Astrocyte of the hippocampus (primary cell): ENCODE measurements around the gene ENO2.

Experiments
- DNase-seq: peaks from one replicate; pipeline ENCODE4 v3.0.0; 2011; ENCODE audit warnings: low read depth, low spot score

ENO2 gene

DNA sequence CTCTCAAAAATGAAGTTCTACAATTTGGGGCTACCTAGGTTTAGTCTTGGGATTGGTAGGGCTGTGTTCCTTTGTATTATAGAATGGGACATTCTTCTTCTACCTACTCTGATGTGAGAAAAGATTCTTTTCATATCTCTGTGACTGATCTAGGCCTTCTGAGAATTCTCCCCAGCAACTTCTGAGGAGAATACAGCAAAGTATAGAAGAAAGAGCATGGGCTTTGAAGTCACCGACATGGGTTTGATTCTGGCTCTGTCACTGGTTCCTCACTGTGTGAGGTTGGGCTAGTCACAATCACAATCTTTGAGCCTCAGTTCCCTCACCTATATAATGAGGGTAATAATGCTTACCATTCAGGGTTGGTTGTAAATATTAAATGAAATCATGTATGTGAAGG lies 18.4 kb downstream of the ENO2 start:
- DNase-seq: no peak

DNA sequence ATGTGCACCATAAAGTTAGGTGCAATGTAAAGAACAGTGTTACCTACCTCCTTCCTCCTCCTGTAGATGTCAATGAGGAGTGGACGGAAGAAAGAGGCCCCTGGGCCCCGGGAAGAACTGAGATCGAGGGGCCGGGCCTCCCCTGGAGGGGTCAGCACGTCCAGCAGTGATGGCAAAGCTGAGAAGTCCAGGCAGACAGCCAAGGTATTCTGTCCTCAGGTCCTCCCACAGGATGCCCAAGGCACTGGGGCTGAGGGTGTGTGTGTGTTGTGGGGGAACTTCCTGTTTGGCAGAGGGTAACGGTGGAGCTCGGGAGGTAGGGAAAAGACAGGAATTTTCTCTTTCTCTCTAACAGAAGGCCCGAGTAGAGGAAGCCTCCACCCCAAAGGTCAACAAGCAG lies 19.7 kb downstream of the ENO2 start:
- DNase-seq: peak; percentile 54

DNA sequence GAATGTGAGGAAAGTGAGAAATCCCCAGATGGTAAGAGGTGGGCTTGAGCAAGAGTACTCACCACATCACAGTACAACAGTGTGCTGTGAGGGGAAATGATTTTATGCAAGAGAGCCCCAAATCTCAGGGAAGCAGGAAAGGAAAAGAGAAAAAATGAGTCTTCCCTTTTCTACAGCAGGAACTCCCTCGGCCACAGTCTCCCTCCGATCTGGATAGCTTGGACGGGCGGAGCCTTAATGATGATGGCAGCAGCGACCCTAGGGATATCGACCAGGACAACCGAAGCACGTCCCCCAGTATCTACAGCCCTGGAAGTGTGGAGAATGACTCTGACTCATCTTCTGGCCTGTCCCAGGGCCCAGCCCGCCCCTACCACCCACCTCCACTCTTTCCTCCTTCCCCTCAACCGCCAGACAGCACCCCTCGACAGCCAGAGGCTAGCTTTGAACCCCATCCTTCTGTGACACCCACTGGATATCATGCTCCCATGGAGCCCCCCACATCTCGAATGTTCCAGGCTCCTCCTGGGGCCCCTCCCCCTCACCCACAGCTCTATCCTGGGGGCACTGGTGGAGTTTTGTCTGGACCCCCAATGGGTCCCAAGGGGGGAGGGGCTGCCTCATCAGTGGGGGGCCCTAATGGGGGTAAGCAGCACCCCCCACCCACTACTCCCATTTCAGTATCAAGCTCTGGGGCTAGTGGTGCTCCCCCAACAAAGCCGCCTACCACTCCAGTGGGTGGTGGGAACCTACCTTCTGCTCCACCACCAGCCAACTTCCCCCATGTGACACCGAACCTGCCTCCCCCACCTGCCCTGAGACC lies 21.2 kb downstream of the ENO2 start:
- DNase-seq: no peak

DNA sequence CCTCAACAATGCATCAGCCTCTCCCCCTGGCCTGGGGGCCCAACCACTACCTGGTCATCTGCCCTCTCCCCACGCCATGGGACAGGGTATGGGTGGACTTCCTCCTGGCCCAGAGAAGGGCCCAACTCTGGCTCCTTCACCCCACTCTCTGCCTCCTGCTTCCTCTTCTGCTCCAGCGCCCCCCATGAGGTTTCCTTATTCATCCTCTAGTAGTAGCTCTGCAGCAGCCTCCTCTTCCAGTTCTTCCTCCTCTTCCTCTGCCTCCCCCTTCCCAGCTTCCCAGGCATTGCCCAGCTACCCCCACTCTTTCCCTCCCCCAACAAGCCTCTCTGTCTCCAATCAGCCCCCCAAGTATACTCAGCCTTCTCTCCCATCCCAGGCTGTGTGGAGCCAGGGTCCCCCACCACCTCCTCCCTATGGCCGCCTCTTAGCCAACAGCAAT lies 21.8 kb downstream of the ENO2 start:
- DNase-seq: no peak

DNA sequence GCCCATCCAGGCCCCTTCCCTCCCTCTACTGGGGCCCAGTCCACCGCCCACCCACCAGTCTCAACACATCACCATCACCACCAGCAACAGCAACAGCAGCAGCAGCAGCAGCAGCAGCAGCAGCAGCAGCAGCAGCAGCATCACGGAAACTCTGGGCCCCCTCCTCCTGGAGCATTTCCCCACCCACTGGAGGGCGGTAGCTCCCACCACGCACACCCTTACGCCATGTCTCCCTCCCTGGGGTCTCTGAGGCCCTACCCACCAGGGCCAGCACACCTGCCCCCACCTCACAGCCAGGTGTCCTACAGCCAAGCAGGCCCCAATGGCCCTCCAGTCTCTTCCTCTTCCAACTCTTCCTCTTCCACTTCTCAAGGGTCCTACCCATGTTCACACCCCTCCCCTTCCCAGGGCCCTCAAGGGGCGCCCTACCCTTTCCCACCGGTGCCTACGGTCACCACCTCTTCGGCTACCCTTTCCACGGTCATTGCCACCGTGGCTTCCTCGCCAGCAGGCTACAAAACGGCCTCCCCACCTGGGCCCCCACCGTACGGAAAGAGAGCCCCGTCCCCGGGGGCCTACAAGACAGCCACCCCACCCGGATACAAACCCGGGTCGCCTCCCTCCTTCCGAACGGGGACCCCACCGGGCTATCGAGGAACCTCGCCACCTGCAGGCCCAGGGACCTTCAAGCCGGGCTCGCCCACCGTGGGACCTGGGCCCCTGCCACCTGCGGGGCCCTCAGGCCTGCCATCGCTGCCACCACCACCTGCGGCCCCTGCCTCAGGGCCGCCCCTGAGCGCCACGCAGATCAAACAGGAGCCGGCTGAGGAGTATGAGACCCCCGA lies 22.5 kb downstream of the ENO2 start:
- no peak for DNase-seq

DNA sequence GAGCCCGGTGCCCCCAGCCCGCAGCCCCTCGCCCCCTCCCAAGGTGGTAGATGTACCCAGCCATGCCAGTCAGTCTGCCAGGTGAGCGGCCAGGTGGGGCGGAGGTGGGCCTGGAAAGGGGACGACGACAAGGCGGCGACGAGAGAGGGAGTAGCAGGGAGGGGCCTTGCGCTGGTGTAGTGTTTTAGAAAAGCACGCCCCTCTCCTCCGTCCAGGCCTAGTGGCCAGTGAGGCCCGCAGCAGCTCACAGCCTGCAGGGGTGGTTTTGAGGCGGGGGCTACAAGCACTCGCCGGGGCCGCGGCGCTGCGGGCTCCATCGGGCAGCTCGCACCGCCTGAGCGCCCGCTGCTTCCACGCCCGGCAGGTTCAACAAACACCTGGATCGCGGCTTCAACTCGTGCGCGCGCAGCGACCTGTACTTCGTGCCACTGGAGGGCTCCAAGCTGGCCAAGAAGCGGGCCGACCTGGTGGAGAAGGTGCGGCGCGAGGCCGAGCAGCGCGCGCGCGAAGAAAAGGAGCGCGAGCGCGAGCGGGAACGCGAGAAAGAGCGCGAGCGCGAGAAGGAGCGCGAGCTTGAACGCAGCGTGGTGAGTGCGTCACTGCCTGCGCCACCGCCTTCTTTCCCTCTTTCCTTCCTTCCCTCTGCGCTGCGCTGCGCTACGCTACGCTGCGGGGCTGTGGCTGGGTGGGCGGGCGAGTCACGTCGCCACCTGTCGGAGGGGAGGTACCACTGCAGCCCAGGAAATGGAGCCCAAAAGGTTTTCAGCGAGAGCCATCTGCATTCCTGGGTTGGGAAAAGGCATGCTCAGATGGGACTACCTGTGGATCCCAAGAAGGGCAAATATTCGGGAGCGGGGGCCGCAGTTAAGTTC lies 23.3 kb downstream of the ENO2 start:
- peak; percentile 98 for DNase-seq

DNA sequence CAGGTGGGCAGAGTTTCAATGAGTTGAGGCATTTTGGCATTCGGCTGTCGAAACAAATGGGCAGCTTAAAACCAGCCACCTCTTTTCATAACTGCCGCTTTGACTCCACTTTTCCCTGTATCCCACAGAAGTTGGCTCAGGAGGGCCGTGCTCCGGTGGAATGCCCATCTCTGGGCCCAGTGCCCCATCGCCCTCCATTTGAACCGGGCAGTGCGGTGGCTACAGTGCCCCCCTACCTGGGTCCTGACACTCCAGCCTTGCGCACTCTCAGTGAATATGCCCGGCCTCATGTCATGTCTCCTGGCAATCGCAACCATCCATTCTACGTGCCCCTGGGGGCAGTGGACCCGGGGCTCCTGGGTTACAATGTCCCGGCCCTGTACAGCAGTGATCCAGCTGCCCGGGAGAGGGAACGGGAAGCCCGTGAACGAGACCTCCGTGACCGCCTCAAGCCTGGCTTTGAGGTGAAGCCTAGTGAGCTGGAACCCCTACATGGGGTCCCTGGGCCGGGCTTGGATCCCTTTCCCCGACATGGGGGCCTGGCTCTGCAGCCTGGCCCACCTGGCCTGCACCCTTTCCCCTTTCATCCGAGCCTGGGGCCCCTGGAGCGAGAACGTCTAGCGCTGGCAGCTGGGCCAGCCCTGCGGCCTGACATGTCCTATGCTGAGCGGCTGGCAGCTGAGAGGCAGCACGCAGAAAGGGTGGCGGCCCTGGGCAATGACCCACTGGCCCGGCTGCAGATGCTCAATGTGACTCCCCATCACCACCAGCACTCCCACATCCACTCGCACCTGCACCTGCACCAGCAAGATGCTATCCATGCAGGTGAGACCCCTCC lies 24.2 kb downstream of the ENO2 start:
- DNase-seq: no peak

DNA sequence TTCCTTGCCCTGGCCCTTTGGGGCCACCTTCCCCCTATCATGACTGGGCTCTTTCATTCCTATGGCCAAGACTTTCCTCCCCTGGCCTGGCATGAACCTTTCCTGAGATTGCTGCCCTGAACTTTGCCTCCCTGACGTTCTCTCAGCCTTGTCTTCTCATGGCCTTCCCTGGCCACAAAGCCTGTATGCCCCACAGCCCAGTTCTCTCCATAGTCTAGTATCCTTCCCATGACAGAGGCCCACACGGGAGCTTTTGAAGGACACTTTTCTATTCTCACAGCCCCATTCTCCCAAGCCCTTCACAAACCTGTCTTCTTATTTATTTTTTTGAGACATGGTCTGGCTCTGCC lies 24.8 kb downstream of the ENO2 start:
- DNase-seq: no peak

DNA sequence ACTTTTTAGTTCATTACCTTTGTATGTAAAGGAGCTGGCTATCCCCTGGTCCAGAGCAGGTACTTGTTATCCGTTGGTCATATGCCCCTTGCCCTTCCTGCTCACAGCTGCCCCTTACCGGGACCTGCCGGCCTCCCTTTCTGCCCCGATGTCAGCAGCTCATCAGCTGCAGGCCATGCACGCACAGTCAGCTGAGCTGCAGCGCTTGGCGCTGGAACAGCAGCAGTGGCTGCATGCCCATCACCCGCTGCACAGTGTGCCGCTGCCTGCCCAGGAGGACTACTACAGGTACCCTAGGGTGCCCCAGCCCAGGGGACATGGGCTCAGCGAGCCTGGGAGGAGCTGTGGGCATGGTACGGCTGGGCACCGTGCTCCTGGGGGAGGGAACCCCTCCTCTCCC lies 26.9 kb downstream of the ENO2 start:
- DNase-seq: no peak

DNA sequence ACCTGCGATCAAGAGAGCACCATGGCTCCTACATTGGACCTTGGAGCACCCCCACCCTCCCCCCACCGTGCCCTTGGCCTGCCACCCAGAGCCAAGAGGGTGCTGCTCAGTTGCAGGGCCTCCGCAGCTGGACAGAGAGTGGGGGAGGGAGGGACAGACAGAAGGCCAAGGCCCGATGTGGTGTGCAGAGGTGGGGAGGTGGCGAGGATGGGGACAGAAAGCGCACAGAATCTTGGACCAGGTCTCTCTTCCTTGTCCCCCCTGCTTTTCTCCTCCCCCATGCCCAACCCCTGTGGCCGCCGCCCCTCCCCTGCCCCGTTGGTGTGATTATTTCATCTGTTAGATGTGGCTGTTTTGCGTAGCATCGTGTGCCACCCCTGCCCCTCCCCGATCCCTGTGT lies 27.4 kb downstream of the ENO2 start:
- no peak for DNase-seq

DNA sequence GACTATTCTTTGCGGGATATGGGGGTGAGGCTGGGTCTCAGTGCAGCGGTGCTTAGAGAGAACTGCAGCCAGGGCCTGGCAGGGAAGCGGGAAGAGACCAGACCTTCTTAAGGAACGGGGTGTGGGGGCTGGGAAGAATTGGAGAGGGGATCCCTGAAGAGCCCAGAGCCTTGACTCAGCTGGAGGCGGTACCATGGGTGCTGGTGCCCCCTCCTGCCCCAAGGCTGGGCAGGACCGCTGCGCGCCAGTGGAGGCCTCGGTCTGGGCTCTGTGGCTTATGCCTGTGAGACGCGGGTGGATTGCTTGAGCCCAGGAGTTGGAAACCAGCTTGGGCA lies 27.9 kb downstream of the ENO2 start:
- peak; percentile 43 for DNase-seq

DNA sequence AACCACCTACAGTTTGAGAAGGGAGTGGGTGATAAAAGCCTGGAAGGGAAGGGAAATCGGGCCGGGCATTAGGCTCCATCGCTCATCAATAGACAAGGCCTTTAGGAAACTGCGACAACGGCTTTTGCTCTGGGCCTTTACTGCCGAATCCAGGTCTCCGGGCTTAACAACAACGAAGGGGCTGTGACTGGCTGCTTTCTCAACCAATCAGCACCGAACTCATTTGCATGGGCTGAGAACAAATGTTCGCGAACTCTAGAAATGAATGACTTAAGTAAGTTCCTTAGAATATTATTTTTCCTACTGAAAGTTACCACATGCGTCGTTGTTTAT lies 29.0 kb downstream of the ENO2 start:
- peak; percentile 94 for DNase-seq

DNA sequence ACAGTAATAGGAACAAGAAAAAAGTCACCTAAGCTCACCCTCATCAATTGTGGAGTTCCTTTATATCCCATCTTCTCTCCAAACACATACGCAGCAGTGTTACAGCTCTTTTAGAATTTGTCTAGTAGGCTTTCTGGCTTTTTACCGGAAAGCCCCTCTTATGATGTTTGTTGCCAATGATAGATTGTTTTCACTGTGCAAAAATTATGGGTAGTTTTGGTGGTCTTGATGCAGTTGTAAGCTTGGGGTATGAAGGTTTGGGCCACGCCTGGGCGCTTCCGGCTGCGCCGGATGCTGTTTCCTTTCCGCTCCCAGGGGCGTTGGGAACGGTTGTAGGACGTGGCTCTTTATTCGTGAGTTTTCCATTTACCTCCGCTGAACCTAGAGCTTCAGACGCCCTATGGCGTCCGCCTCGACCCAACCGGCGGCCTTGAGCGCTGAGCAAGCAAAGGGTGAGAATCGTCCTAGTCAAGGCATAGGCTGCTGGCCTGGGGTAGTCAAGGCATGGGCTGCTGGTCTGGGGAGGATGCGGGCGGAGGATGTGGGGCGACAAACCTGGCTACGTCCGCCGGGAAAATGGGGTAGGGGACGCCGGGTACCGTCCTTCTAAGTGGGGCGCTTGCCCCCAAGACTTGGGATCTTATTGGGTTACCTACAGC lies 29.5 kb downstream of the ENO2 start, which contains the start of the genes C12orf57 and RNU7-1:
Gene C12orf57 (plus strand): TSS at position 301 of the 659 bp plus-strand sequence. CDS start 100 bp downstream, at position 401.
Gene RNU7-1 (plus strand): TSS at position 95 of the 659 bp plus-strand sequence.
- DNase-seq: peak; percentile 90

DNA sequence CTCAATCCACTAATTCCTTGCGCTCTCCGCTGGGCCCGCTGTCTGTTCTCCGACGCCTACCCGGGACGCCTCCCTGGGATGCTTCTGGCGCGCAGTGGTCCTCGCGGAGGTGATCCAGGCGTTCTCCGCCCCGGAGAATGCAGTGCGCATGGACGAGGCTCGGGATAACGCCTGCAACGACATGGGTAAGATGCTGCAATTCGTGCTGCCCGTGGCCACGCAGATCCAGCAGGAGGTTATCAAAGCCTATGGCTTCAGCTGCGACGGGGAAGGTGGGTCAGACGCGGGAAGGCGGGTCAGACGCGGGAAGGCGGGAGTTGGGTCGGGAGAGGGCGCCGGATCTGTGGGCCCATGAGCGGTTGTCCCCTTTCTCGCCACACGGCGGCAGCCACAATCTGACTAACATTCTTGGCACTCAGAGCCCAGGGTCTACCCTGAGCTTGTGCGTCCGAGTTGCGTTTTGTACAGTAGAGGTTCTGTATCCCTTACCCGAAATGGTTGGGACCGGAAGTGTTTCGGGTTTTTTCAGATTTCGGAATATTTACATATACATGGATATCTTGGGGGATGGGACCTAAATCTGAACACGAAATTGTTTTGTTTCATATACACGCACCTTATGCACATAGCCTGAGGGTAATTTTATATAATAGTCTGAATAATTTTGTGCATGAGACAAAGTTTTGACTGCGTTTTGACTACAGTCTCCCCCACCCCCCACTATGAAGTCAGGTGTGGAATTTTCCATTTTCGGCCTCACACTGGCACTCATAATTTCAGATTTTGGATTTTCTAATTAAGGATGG lies 30.2 kb downstream of the ENO2 start:
- DNase-seq: peak; percentile 96

DNA sequence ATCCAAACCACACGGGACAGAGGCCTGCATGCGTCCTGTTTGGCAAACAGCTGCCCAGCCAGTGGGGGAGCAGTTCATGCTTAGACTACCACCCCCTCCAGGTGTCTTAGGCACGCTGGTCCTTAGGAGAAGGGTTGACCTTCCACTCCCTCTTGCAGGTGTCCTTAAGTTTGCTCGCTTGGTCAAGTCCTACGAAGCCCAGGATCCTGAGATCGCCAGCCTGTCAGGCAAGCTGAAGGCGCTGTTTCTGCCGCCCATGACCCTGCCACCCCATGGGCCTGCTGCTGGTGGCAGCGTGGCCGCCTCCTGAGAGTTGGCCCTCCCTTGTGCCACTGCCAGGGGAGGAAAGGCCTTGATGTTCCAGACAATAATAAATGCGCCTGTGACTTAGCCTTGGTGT lies 31.2 kb downstream of the ENO2 start:
- DNase-seq: no peak

DNA sequence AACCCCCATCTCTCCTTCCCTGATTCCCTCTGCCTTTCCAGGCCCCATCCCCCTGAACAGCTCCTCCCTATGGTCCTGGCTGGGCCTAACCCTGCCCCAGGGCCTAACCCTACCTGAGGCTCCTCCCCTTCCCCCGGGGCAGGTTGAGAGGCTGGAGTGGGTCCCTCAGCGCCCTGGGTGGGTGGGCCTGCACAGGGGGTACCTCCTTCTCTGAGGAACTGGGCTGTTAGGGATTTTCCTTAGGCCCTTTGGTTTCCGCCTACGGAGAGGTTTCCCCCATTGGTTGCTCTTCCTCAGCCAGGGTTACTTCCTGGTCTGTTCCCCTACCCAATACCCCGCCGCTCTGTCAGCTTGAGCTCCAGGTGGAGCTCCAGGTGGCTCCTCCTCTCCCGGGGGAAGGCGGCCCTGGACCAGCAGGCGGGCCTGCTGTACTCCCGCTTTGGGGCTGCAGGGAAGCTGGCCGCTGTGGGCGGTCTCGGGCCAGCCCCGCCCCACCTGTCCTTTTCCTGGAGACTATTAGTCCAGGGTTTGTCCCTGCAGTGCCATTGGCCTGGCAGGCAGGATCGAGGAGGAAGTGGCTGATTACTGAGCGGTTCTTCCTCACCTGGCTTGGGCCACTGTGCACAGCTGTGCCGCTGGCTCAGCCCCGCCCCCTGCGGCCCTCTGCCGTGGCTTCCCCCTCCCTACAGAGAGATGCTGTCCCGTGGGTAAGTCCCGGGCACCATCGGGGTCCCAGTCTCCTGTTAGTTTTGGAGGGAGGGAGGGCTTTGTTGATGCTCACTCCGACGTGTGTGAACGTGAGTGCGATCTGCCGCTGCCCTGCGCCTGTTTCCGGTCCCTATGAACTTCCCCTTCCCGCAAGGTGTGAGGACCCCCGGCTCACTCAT lies 31.9 kb downstream of the ENO2 start:
- peak; percentile 44 for DNase-seq

DNA sequence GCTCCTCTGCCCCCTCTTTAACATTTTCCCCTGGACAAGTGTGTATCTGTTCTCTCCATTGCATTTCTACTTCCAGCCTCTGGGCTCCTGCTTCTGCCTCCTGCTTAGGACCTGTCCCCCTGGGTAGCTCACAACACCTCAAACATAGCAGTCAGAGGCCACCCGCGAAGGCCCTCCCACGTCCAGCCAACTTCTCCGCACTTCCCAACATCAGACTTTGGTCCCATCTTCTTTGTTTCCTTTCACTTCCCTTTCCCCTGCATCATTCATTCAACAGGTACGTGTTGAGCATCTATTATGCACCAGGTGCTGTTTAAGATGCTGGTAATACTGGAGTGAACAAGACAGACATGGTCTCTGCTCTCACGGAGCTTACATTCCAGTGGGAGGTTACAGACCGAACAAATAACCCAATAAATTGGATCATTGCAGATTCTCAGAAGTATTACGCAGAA lies 32.6 kb downstream of the ENO2 start:
- DNase-seq: no peak

DNA sequence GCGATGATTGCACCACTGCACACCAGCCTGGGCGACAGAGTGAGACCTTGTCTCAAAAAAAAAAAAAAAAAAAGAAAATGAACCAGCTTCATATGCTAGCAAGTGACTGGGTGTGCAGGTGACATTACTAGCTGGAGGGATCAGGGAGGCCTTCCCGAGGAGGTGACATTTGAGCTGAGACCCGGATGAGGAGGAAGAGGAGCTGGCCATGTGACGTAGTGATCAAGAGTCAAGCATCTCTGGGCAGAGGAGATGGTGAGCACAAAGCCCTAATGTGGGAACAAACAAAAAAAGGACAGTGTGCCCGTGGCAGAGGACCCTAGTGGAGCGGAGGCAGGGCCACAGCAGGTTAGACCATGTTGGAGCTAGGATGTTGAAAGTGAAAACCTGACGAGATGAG lies 33.2 kb downstream of the ENO2 start:
- DNase-seq: no peak
